Rectal smooth muscle tissue (tissue), 1 donor: ENCODE results near the gene MARK3.

Experiments
- H3K27ac ChIP-seq: one replicate; pipeline ENCODE4 v1.7.0; 2013; ENCODE audit warnings: low read depth, low read length, inconsistent platforms
- H3K27me3 ChIP-seq: one replicate; pipeline ENCODE4 v1.7.0; 2013; ENCODE audit warnings: low read length; ENCODE audit not compliant: control insufficient read depth, insufficient read depth
- H3K36me3 ChIP-seq: one replicate; pipeline ENCODE4 v1.7.0; 2013; ENCODE audit warnings: low read length; ENCODE audit not compliant: control insufficient read depth, insufficient read depth
- H3K4me1 ChIP-seq: one replicate; pipeline ENCODE4 v1.7.0; 2013; ENCODE audit warnings: low read length; ENCODE audit not compliant: control insufficient read depth, insufficient read depth
- H3K4me3 ChIP-seq: one replicate; pipeline ENCODE4 v1.7.0; 2013; ENCODE audit warnings: low read length
- H3K9ac ChIP-seq: one replicate; pipeline ENCODE4 v1.7.0; 2013; ENCODE audit warnings: low read length

The MARK3 gene

GRCh38 chr14:103495854-103496253, 110.6 kb downstream of the MARK3 start:
- no peak overlapping the region for H3K9ac ChIP-seq
- no peak overlapping the region for H3K27ac ChIP-seq
- no peak overlapping the region for H3K4me3 ChIP-seq
- H3K36me3 ChIP-seq, result peaks cover 12% of the 10 kb centered on the region
- no peaks in the 10 kb centered on the region for H3K27me3 ChIP-seq
- peaks cover 4% of the 10 kb centered on the region for H3K4me1 ChIP-seq

GRCh38 chr14:103496776-103497175, 111.6 kb downstream of the MARK3 start:
- no peak overlapping the region for H3K27ac ChIP-seq
- peaks cover 8% of the 10 kb centered on the region for H3K36me3 ChIP-seq
- no peak overlapping the region for H3K9ac ChIP-seq
- H3K4me1 ChIP-seq, result peaks cover 4% of the 10 kb centered on the region
- H3K4me3 ChIP-seq, result no peak overlapping the region
- H3K27me3 ChIP-seq, result no peaks in the 10 kb centered on the region

- H3K9ac ChIP-seq, result no peak overlapping the region
- H3K27ac ChIP-seq, result no peak overlapping the region
- no peak overlapping the region for H3K4me3 ChIP-seq
- H3K36me3 ChIP-seq, result peaks cover 12% of the 10 kb centered on the region
- no peaks in the 10 kb centered on the region for H3K27me3 ChIP-seq
- H3K4me1 ChIP-seq, result peaks cover 4% of the 10 kb centered on the region
Measured at GRCh38 chr14:103499709-103500108, 114.5 kb downstream of the MARK3 start.

GRCh38 chr14:103500148-103500990, 115.2 kb downstream of the MARK3 start:
- Histone ChIP-seq H3K27ac (peak overlapping the region; percentile 57), H3K27me3 (no peaks in the 10 kb centered on the region), H3K9ac (no peak overlapping the region)

GRCh38 chr14:103501041-103501870, 116.0 kb downstream of the MARK3 start:
- Histone ChIP-seq H3K4me3 (no peak overlapping the region), H3K4me1 (peaks cover 4% of the 10 kb centered on the region), H3K9ac (no peak overlapping the region), H3K27me3 (no peaks in the 10 kb centered on the region), H3K36me3 (peaks cover 16% of the 10 kb centered on the region), H3K27ac (no peak overlapping the region)

More at GRCh38 chr14:103500148-103500990, 115.2 kb downstream of the MARK3 start:
- Histone ChIP-seq H3K36me3 (peaks cover 18% of the 10 kb centered on the region), H3K4me3 (no peak overlapping the region), H3K4me1 (peaks cover 4% of the 10 kb centered on the region)

GRCh38 chr14:103501921-103502669, 116.9 kb downstream of the MARK3 start:
- Histone ChIP-seq H3K36me3 (peaks cover 16% of the 10 kb centered on the region), H3K27ac (no peak overlapping the region), H3K4me3 (no peak overlapping the region), H3K27me3 (no peaks in the 10 kb centered on the region), H3K4me1 (peaks cover 4% of the 10 kb centered on the region), H3K9ac (no peak overlapping the region)

GRCh38 chr14:103502877-103503276, 117.7 kb downstream of the MARK3 start:
- Histone ChIP-seq H3K9ac (no peak overlapping the region), H3K4me1 (peaks cover 4% of the 10 kb centered on the region), H3K27me3 (no peaks in the 10 kb centered on the region), H3K4me3 (no peak overlapping the region), H3K27ac (no peak overlapping the region), H3K36me3 (peaks cover 16% of the 10 kb centered on the region)

- Histone ChIP-seq H3K27ac (no peak overlapping the region), H3K4me3 (no peak overlapping the region), H3K9ac (no peak overlapping the region), H3K4me1 (peaks cover 4% of the 10 kb centered on the region), H3K36me3 (peaks cover 16% of the 10 kb centered on the region), H3K27me3 (no peaks in the 10 kb centered on the region)
Measured at GRCh38 chr14:103503296-103503695, 118.1 kb downstream of the MARK3 start.

- Histone ChIP-seq H3K9ac (no peak overlapping the region), H3K4me1 (peaks cover 4% of the 10 kb centered on the region), H3K27me3 (no peaks in the 10 kb centered on the region), H3K4me3 (no peak overlapping the region), H3K36me3 (peaks cover 21% of the 10 kb centered on the region), H3K27ac (no peak overlapping the region)
Measured at GRCh38 chr14:103504991-103505565, 119.9 kb downstream of the MARK3 start.

- Histone ChIP-seq H3K4me3 (no peak overlapping the region), H3K27me3 (no peaks in the 10 kb centered on the region), H3K9ac (no peak overlapping the region), H3K36me3 (peaks cover 20% of the 10 kb centered on the region), H3K27ac (no peak overlapping the region), H3K4me1 (peaks cover 5% of the 10 kb centered on the region)
Measured at GRCh38 chr14:103507751-103508150, 122.5 kb downstream of the MARK3 start.

- Histone ChIP-seq H3K4me1 (peaks cover 15% of the 10 kb centered on the region), H3K27me3 (no peaks in the 10 kb centered on the region), H3K4me3 (no peak overlapping the region), H3K27ac (no peak overlapping the region), H3K36me3 (peaks cover 14% of the 10 kb centered on the region), H3K9ac (no peak overlapping the region)
Measured at GRCh38 chr14:103508521-103509329, 123.5 kb downstream of the MARK3 start.
